ENCODE measurements around the gene BCAR3.

Gene BCAR3

DNA sequence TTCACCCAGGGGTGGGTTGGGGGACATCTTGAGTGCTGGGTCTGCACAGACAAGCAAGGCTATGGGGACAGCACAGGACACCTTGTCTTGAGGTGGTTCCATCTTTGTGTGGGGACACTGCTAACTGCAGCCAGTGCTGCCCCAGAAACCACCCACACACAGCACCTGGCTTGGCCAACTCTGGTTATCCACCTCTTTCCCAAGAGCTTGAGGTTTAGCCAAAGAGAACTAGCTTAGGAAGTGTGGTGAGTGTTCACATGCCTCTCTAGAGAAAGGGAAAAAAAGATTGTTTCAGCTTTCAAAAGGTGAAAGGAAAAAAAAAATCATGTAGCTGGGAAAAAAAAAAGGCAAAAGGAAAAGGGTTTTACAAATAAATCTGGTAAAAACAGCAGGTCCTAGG, 32.4 kb downstream of the BCAR3 start:
- Histone ChIP-seq H3K27ac (ENCODE audit: poor library complexity, severe bottlenecking) (peak overlapping the region; percentile 26), H3K36me3 (ENCODE audit: low read depth) (peaks cover 94% of the 10 kb centered on the region), H3K4me3 (ENCODE audit: severe bottlenecking) (no peak overlapping the region), H3K4me1 (ENCODE audit: insufficient read depth, poor library complexity, severe bottlenecking) (peaks cover 5% of the 10 kb centered on the region), H3K9me3 (ENCODE audit: severe bottlenecking) (no peaks in the 10 kb centered on the region), H3K27me3 (ENCODE audit: insufficient read depth, poor library complexity, severe bottlenecking) (no peaks in the 10 kb centered on the region)
- 0 out of 3 replicates have a peak, but pooled peaks have one; percentile 5 for ATAC-seq (ENCODE audit: low read depth)
- no peak for DNase-seq (ENCODE audit: low spot score)
- no peak for TF ChIP-seq CTCF (IDR thresholded peaks at IDR 0.05; ENCODE audit: poor library complexity, severe bottlenecking)

DNA sequence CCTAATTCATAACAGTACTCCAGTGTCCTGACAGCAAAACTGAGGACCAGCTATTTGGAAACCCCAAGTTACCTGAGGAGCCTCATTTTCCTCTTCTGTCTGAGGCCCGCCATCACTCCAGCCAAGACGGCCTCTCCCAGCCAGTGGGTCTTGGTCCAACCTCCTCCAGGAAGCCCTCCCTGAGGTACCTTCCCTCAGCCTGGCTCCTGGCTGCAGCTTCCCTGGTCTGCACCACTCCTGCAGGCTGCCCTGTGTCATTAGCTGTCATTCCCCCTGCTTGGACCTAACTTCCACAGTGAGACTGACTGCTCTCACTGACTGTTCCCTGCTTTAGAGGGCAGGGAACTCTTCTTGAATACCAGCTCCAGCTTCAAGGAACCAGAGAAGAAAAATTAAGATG, 33.0 kb downstream of the BCAR3 start:
- H3K4me3 ChIP-seq (ENCODE audit: severe bottlenecking): no peak overlapping the region
- peaks cover 5% of the 10 kb centered on the region for H3K4me1 ChIP-seq (ENCODE audit: insufficient read depth, poor library complexity, severe bottlenecking)
- TF ChIP-seq CTCF (IDR thresholded peaks at IDR 0.05; ENCODE audit: poor library complexity, severe bottlenecking): no peak
- no peaks in the 10 kb centered on the region for H3K27me3 ChIP-seq (ENCODE audit: insufficient read depth, poor library complexity, severe bottlenecking)
- DNase-seq (ENCODE audit: low spot score): no peak
- peak overlapping the region; percentile 26 for H3K27ac ChIP-seq (ENCODE audit: poor library complexity, severe bottlenecking)
- peaks cover 94% of the 10 kb centered on the region for H3K36me3 ChIP-seq (ENCODE audit: low read depth)
- ATAC-seq (ENCODE audit: low read depth): 0 out of 3 replicates have a peak, but pooled peaks have one; percentile 9
- no peaks in the 10 kb centered on the region for H3K9me3 ChIP-seq (ENCODE audit: severe bottlenecking)

GRCh38 chr1:93641527-93641926, 40.1 kb downstream of the BCAR3 start:
- Histone ChIP-seq H3K4me3 (ENCODE audit: severe bottlenecking) (no peak overlapping the region), H3K4me1 (ENCODE audit: insufficient read depth, poor library complexity, severe bottlenecking) (peaks cover 3% of the 10 kb centered on the region), H3K27me3 (ENCODE audit: insufficient read depth, poor library complexity, severe bottlenecking) (no peaks in the 10 kb centered on the region), H3K9me3 (ENCODE audit: severe bottlenecking) (no peaks in the 10 kb centered on the region), H3K27ac (ENCODE audit: poor library complexity, severe bottlenecking) (no peak overlapping the region), H3K36me3 (ENCODE audit: low read depth) (peaks cover 93% of the 10 kb centered on the region)
- ATAC-seq (ENCODE audit: low read depth) (no peak), DNase-seq (ENCODE audit: low spot score) (no peak)
- no peak for TF ChIP-seq CTCF (IDR thresholded peaks at IDR 0.05; ENCODE audit: poor library complexity, severe bottlenecking)

DNA sequence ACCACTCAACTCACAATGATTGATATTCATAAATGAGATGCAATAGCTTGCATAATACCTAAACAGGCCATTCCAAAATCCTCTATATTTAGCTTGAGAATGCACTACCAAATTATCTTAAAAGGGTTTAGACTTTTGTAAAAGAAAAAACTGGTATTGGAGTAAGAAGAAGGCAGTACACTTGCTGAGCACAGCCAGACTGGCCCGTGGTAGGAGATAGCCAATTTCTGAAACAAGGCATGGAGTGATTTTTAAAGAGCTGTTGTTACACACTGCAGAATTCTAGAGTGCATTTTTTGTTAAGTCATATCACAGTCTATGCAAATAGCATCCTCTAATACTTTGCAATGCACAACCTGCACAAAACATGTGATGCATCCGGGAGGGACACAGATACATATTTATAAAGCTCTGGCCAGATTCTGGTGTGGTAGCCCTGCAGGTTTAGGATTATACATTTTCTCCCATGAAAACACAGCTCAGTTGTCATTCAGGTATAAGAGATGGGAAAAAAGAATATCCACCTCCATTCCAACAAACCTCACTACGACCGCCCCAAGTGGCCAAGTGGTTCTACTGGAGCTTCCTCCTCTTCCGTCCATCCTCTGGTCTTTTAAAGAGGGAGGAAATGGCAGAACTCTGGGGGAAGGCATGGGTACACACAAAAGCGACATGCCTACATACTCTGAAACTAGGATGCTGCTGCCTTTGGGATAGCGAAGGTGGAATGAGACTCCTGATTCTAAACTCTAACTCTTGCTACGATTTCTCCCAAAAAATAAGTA, 40.8 kb downstream of the BCAR3 start:
- no peaks in the 10 kb centered on the region for H3K27me3 ChIP-seq (ENCODE audit: insufficient read depth, poor library complexity, severe bottlenecking)
- ATAC-seq (ENCODE audit: low read depth) (no peak), DNase-seq (ENCODE audit: low spot score) (no peak)
- no peak overlapping the region for H3K27ac ChIP-seq (ENCODE audit: poor library complexity, severe bottlenecking)
- TF ChIP-seq CTCF (IDR thresholded peaks at IDR 0.05; ENCODE audit: poor library complexity, severe bottlenecking): no peak
- H3K36me3 ChIP-seq (ENCODE audit: low read depth): peaks cover 93% of the 10 kb centered on the region
- H3K4me1 ChIP-seq (ENCODE audit: insufficient read depth, poor library complexity, severe bottlenecking): peaks cover 1% of the 10 kb centered on the region
- H3K4me3 ChIP-seq (ENCODE audit: severe bottlenecking): no peak overlapping the region
- no peaks in the 10 kb centered on the region for H3K9me3 ChIP-seq (ENCODE audit: severe bottlenecking)

DNA sequence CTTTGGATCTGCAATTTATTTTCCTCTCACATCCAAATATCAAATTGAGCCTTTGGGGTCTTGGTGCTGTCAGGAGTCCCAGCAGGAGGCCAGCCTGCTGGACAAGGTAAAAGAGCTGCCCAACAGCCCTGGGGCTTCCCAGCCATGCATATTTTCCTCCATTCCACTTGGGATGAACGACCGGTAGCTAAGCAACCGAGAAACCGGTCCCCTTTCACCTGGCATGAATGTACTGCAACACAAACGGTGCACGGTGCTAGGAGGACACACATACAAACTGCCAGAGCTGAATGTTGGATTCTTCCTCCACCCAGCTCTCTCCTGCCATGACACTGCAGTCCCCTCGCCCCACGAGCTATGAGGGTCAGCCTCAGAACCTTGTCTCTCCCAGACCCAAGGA, 42.7 kb downstream of the BCAR3 start:
- Histone ChIP-seq H3K4me3 (ENCODE audit: severe bottlenecking) (no peak overlapping the region), H3K4me1 (ENCODE audit: insufficient read depth, poor library complexity, severe bottlenecking) (no peaks in the 10 kb centered on the region), H3K9me3 (ENCODE audit: severe bottlenecking) (no peaks in the 10 kb centered on the region), H3K36me3 (ENCODE audit: low read depth) (peaks cover 93% of the 10 kb centered on the region), H3K27me3 (ENCODE audit: insufficient read depth, poor library complexity, severe bottlenecking) (no peaks in the 10 kb centered on the region), H3K27ac (ENCODE audit: poor library complexity, severe bottlenecking) (no peak overlapping the region)
- no peak for DNase-seq (ENCODE audit: low spot score)
- no peak for ATAC-seq (ENCODE audit: low read depth)
- TF ChIP-seq CTCF (IDR thresholded peaks at IDR 0.05; ENCODE audit: poor library complexity, severe bottlenecking): no peak

All from RWPE2 (cell line).